Lower leg skin (tissue), 3 donors: ENCODE results near the gene RAX.

Source experiments
- POLR2A ChIP-seq, 2 donors: fragments of 450-650 bp; IDR thresholded peaks; one replicate each; pipeline ENCODE4 v1.6.1; 2016 to 2017; ENCODE audit warnings: antibody characterized with exemption in 2 of 2, mild to moderate bottlenecking in 1 of 2, moderate library complexity in 1 of 2
- TF ChIP-seq, protein P1 (sequence below), 3 donors: fragments of 450-650 bp; IDR thresholded peaks; one replicate each; pipeline ENCODE4 v1.5.1; 2016; ENCODE audit warnings: antibody characterized with exemption in 3 of 3, mild to moderate bottlenecking in 3 of 3, moderate library complexity in 2 of 3

DNA sequence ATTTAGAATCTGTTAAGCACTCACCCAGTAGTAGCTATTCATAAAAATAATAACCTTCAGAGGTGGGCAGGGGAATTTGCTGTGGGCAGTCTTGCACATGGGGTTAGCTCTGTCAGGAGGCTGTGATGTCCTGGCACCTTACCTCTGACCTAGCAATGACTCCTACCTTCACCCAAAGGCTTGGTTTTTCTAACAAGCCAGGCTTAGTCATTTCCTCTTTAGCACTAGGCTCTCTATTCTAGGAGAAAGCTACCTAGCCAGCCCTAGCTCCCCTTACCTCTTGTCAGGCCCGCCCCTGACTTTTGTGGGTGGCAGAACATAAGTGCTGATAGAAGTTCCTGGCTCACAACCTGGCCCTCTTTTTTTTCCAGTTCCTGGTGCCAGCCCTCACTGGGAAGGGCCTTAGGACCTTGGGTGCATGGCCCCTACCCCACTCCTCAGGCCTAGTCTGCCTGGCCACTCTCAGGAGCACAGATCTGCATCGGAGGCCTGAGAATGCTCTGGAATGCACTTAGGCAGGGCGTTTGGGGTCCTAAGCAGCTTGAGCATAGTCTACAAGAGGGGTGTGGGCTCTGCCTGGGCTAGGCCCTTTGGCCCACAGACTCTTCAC is 27.5 kb upstream of the RAX start:
- TF ChIP-seq, protein P1, sequence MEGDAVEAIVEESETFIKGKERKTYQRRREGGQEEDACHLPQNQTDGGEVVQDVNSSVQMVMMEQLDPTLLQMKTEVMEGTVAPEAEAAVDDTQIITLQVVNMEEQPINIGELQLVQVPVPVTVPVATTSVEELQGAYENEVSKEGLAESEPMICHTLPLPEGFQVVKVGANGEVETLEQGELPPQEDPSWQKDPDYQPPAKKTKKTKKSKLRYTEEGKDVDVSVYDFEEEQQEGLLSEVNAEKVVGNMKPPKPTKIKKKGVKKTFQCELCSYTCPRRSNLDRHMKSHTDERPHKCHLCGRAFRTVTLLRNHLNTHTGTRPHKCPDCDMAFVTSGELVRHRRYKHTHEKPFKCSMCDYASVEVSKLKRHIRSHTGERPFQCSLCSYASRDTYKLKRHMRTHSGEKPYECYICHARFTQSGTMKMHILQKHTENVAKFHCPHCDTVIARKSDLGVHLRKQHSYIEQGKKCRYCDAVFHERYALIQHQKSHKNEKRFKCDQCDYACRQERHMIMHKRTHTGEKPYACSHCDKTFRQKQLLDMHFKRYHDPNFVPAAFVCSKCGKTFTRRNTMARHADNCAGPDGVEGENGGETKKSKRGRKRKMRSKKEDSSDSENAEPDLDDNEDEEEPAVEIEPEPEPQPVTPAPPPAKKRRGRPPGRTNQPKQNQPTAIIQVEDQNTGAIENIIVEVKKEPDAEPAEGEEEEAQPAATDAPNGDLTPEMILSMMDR (IDR thresholded peaks at IDR 0.05): no peak
- TF ChIP-seq POLR2A (IDR thresholded peaks at IDR 0.05): no peak
